ENCODE measurements around the gene PSMC1.

DNA sequence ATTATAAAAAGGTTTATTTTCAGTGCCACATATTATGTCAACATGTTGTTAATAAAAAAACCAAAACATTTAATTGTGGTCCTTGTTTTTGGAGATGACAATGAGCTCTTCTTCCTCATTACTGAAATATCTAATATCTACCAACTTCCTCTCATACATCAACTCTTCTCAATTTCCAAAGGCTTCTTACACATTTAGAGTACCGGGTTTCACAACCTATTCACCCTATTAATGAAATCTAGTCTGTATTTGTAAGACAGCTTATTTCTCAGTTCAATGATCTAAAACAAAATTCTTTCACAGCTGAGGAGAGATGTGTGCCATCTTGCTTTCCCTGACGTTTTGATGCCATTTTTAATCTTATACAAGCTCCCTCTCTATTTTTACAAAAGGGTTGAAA lies 60.9 kb downstream of the PSMC1 start:
- TF ChIP-seq EP300 (IDR thresholded peaks at IDR 0.05; ENCODE audit: borderline replicate concordance in 1 of 2, control insufficient read depth in 1 of 2, low read depth in 2 of 2, low read length in 2 of 2) (no peak), ZNF274 (IDR thresholded peaks at IDR 0.05; ENCODE audit: insufficient read depth, insufficient read length) (no peak)
- TF ChIP-seq, protein P1, sequence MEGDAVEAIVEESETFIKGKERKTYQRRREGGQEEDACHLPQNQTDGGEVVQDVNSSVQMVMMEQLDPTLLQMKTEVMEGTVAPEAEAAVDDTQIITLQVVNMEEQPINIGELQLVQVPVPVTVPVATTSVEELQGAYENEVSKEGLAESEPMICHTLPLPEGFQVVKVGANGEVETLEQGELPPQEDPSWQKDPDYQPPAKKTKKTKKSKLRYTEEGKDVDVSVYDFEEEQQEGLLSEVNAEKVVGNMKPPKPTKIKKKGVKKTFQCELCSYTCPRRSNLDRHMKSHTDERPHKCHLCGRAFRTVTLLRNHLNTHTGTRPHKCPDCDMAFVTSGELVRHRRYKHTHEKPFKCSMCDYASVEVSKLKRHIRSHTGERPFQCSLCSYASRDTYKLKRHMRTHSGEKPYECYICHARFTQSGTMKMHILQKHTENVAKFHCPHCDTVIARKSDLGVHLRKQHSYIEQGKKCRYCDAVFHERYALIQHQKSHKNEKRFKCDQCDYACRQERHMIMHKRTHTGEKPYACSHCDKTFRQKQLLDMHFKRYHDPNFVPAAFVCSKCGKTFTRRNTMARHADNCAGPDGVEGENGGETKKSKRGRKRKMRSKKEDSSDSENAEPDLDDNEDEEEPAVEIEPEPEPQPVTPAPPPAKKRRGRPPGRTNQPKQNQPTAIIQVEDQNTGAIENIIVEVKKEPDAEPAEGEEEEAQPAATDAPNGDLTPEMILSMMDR (IDR thresholded peaks at IDR 0.05 in 2 of 3, conservative IDR thresholded peaks at IDR 0.05 in 1 of 3; ENCODE audit: control insufficient read depth in 2 of 3, extremely low read depth in 1 of 3, insufficient read depth in 1 of 3, low read depth in 3 of 3, low read length in 3 of 3): no peak
